Measurements from ENCODE around the gene ZNF276.
"Not testable (repeated sequence)": the region's sequence is repeated elsewhere in the genome, so short reads cannot be mapped to it uniquely, and the experiment has no call there.

The ZNF276 gene

GRCh38 chr16:89720813-89721545 lies at the start of gene ZNF276, which contains the start of gene VPS9D1:
Gene ZNF276, plus strand, starts transcription at chr16:89721537. Its CDS starts 104 bp downstream, at chr16:89721641.
Gene VPS9D1, minus strand, starts transcription at chr16:89720898. Its CDS starts 37 bp downstream, at chr16:89720861.
- DNase-seq: peak; percentile 71

- DNase-seq: not testable (repeated sequence)
Observed at GRCh38 chr16:89671565-89671964, 49.8 kb upstream of the ZNF276 start.

- no peak for DNase-seq
Observed at GRCh38 chr16:89672177-89672941, 49.0 kb upstream of the ZNF276 start.

GRCh38 chr16:89678258-89678657 lies 43.1 kb upstream of the ZNF276 start:
- DNase-seq: no peak

GRCh38 chr16:89685916-89686315 lies 35.4 kb upstream of the ZNF276 start:
- no peak for DNase-seq

GRCh38 chr16:89686520-89687091 lies 34.7 kb upstream of the ZNF276 start, which contains the start of gene CDK10:
Gene CDK10, plus strand, starts transcription at chr16:89686689. Its CDS starts 22 bp downstream, at chr16:89686711.
- DNase-seq: peak; percentile 49

- DNase-seq: no peak
Observed at GRCh38 chr16:89687092-89687940, 34.0 kb upstream of the ZNF276 start.

- no peak for DNase-seq
Observed at GRCh38 chr16:89688395-89688794, 32.9 kb upstream of the ZNF276 start.

- no peak for DNase-seq
Observed at GRCh38 chr16:89689142-89689541, 32.2 kb upstream of the ZNF276 start.

GRCh38 chr16:89689621-89690020 lies 31.7 kb upstream of the ZNF276 start:
- DNase-seq: not testable (repeated sequence)

- no peak for DNase-seq
Observed at GRCh38 chr16:89690392-89690901, 30.9 kb upstream of the ZNF276 start.

GRCh38 chr16:89691231-89691985 lies 29.9 kb upstream of the ZNF276 start:
- no peak for DNase-seq

GRCh38 chr16:89691986-89692569 lies 29.3 kb upstream of the ZNF276 start:
- DNase-seq: no peak

- DNase-seq: no peak
Observed at GRCh38 chr16:89693289-89693731, 28.0 kb upstream of the ZNF276 start.

- no peak for DNase-seq
Observed at GRCh38 chr16:89693931-89694783, 27.2 kb upstream of the ZNF276 start.

GRCh38 chr16:89694784-89695085 lies 26.6 kb upstream of the ZNF276 start:
- not testable (repeated sequence) for DNase-seq

- DNase-seq: no peak
Observed at GRCh38 chr16:89695086-89695874, 26.1 kb upstream of the ZNF276 start.

- DNase-seq: no peak
Observed at GRCh38 chr16:89695875-89696669, 25.3 kb upstream of the ZNF276 start.
